WTC11 (cell line): ENCODE measurements around the gene ZFPM1. TPM values are rescaled to one million over a fixed set of nuclear protein-coding genes. Genes with fewer than 3 reads are reported as not detected.

ENCODE experiments used
- ATAC-seq: fragments of 200-7000 bp; cut with Tn5 transposase; 2 replicates; pipeline ENCODE4 v1.10.0; 2021; ENCODE audit warnings: mild to moderate bottlenecking, moderate library complexity
- CTCF ChIA-PET: fragments of 300-600 bp; sonication (Branson Sonifier 250); formaldehyde crosslinking; loops from one replicate; lab custom pipeline; 2021; ENCODE audit warnings: antibody characterized with exemption; lab: Charles Lee
- POLR2A ChIA-PET: fragments of 350-600 bp; sonication (Branson Sonifier 250); formaldehyde crosslinking; loops from one replicate; lab custom pipeline; 2021; ENCODE audit warnings: antibody characterized with exemption; lab: Charles Lee
- DNase-seq: peaks from one replicate; pipeline ENCODE4 v3.0.0; 2021; ENCODE audit warnings: low spot score
- H3K27ac Mint-ChIP-seq: 2 replicates; pipeline ENCODE4 v1.8.0; 2021; ENCODE audit warnings: mixed read lengths
- H3K27me3 Mint-ChIP-seq: 2 replicates; pipeline ENCODE4 v1.8.0; 2021; ENCODE audit warnings: low read depth, mild to moderate bottlenecking, moderate library complexity, mixed read lengths
- H3K36me3 Mint-ChIP-seq: 2 replicates; pipeline ENCODE4 v1.8.0; 2021; ENCODE audit warnings: mixed read lengths
- H3K4me1 Mint-ChIP-seq: 2 replicates; pipeline ENCODE4 v1.8.0; 2022; ENCODE audit warnings: mixed read lengths
- H3K4me3 Mint-ChIP-seq: 2 replicates; pipeline ENCODE4 v1.8.0; 2021; ENCODE audit warnings: mild to moderate bottlenecking, moderate library complexity, mixed read lengths
- H3K9me3 Mint-ChIP-seq: 2 replicates; pipeline ENCODE4 v1.8.0; 2021; ENCODE audit warnings: mixed read lengths
- ARID4B ChIP-seq: sonication (generic); formaldehyde crosslinking; IDR thresholded peaks from 2 replicates; pipeline ENCODE4 v1.8.0; 2023; ENCODE audit warnings: missing genetic modification reagents, mild to moderate bottlenecking, borderline replicate concordance
- CBFB ChIP-seq: sonication (generic); formaldehyde crosslinking; IDR thresholded peaks from 2 replicates; pipeline ENCODE4 v1.8.1; 2022; ENCODE audit warnings: mild to moderate bottlenecking, low read depth, missing genetic modification reagents
- ELF4 ChIP-seq: sonication (generic); formaldehyde crosslinking; IDR thresholded peaks from 2 replicates; pipeline ENCODE4 v1.8.1; 2022; ENCODE audit warnings: low read depth, mild to moderate bottlenecking, moderate library complexity, missing genetic modification reagents
- FOXP1 ChIP-seq: sonication (generic); formaldehyde crosslinking; IDR thresholded peaks from 2 replicates; pipeline ENCODE4 v1.8.0; 2022; ENCODE audit warnings: missing genetic modification reagents, mild to moderate bottlenecking, moderate library complexity, borderline replicate concordance
- HMGA2 ChIP-seq: fragments of 250-450 bp; sonication (Bioruptor Pico); IDR thresholded peaks from 2 replicates; pipeline ENCODE4 v1.4.0; 2021; ENCODE audit warnings: mild to moderate bottlenecking, moderate library complexity
- JAZF1 ChIP-seq: fragments of 250-450 bp; sonication (Bioruptor Pico); IDR thresholded peaks from 2 replicates; pipeline ENCODE4 v1.9.0; 2021; ENCODE audit warnings: moderate library complexity, mild to moderate bottlenecking, inconsistent platforms
- MXD4 ChIP-seq: fragments of 250-450 bp; sonication (Bioruptor Pico); IDR thresholded peaks from 2 replicates; pipeline ENCODE4 v1.8.0; 2021; ENCODE audit warnings: mild to moderate bottlenecking, moderate library complexity, borderline replicate concordance
- NFYB ChIP-seq: sonication (generic); formaldehyde crosslinking; conservative IDR thresholded peaks from 2 replicates; pipeline ENCODE4 v1.8.0; 2022; ENCODE audit warnings: low read depth, missing genetic modification reagents
- NR3C1 ChIP-seq: sonication (generic); formaldehyde crosslinking; conservative IDR thresholded peaks from 2 replicates; pipeline ENCODE4 v1.8.1; 2023; ENCODE audit warnings: low read depth, mild to moderate bottlenecking, missing genetic modification reagents
- PRDM15 ChIP-seq: sonication (generic); formaldehyde crosslinking; IDR thresholded peaks from 2 replicates; pipeline ENCODE4 v1.8.0; 2022; ENCODE audit warnings: missing genetic modification reagents
- PRRX2 ChIP-seq: fragments of 250-450 bp; sonication (Bioruptor Pico); IDR thresholded peaks from 2 replicates; pipeline ENCODE4 v1.8.0; 2021; ENCODE audit warnings: mild to moderate bottlenecking
- SMAD3 ChIP-seq: sonication (generic); formaldehyde crosslinking; IDR thresholded peaks from 2 replicates; pipeline ENCODE4 v1.8.0; 2022; ENCODE audit warnings: missing genetic modification reagents, mild to moderate bottlenecking, borderline replicate concordance
- SOX15 ChIP-seq: fragments of 250-450 bp; sonication (Bioruptor Pico); IDR thresholded peaks from 2 replicates; pipeline ENCODE4 v1.9.0; 2021; ENCODE audit warnings: mild to moderate bottlenecking
- ZNF281 ChIP-seq: sonication (generic); formaldehyde crosslinking; IDR thresholded peaks from 2 replicates; pipeline ENCODE4 v1.8.0; 2023; ENCODE audit warnings: mild to moderate bottlenecking, missing genetic modification reagents
- ZNF317 ChIP-seq: sonication (generic); formaldehyde crosslinking; IDR thresholded peaks from 2 replicates; pipeline ENCODE4 v1.8.1; 2023; ENCODE audit warnings: low read depth, mild to moderate bottlenecking, moderate library complexity, missing genetic modification reagents, borderline replicate concordance
- total RNA-seq: library from RNA; stranded (reverse); gene quantifications from 3 replicates; pipeline ENCODE4 v1.2.3, GENCODE V29; 2021
- TF ChIP-seq, protein P1 (sequence below): sonication (generic); formaldehyde crosslinking; IDR thresholded peaks from 2 replicates; pipeline ENCODE4 v1.8.1; 2023; ENCODE audit warnings: mild to moderate bottlenecking, missing genetic modification reagents, borderline replicate concordance
- TF ChIP-seq, protein P2 (sequence below): sonication (generic); formaldehyde crosslinking; IDR thresholded peaks from 2 replicates; pipeline ENCODE4 v1.8.0; 2022; ENCODE audit warnings: mild to moderate bottlenecking, missing genetic modification reagents

Gene ZFPM1
- total RNA-seq, 1 experiment from 2014 or later: 9.3 TPM

DNA sequence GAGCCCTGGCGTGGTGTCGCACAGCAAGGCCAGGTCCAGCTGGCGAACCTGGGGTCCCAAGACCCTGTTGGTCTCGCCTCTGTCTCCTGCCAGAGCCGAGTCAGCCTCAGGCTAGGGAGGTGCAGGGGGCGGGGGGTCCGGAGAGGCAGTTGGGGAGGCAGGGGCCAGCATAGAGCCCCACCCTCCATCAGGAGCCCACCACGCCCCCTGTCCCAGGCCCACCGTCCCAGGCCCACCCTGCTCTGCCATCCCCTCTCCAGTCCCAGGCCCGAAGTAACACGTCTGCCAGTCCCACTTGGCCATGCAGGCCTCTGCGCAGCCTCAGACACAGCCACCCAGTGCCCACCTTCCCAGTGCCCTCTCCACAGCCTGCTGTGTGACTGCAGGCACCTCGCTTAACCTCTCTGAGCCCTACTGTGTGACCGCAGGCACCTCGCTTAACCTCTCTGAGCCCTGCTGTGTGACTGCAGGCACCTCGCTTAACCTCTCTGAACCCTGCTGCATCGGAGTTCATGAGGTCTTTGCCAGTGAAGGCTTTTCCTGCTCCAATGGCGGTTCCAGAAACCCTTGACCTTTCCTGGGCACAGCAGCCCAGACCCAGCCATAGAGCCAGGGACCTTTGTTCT is 41.0 kb upstream of the ZFPM1 start:
- Mint-ChIP-seq H3K4me3 (no peak overlapping the region), H3K27ac (no peak overlapping the region), H3K9me3 (no peaks in the 10 kb centered on the region), H3K27me3 (no peaks in the 10 kb centered on the region; the same call in 1 of the 2 replicates), H3K4me1 (no peaks in the 10 kb centered on the region), H3K36me3 (no peaks in the 10 kb centered on the region)
- ChIA-PET CTCF (no interaction called here), POLR2A (no interaction called here)
- DNase-seq (no peak), ATAC-seq (no peak)
- TF ChIP-seq HMGA2 (CRISPR knock-in tag): no peak
- TF ChIP-seq PRDM15 (CRISPR knock-in tag): no peak
- no peak for TF ChIP-seq MXD4 (CRISPR knock-in tag)
- no peak for TF ChIP-seq ZNF281 (CRISPR knock-in tag)
- TF ChIP-seq, protein P1, sequence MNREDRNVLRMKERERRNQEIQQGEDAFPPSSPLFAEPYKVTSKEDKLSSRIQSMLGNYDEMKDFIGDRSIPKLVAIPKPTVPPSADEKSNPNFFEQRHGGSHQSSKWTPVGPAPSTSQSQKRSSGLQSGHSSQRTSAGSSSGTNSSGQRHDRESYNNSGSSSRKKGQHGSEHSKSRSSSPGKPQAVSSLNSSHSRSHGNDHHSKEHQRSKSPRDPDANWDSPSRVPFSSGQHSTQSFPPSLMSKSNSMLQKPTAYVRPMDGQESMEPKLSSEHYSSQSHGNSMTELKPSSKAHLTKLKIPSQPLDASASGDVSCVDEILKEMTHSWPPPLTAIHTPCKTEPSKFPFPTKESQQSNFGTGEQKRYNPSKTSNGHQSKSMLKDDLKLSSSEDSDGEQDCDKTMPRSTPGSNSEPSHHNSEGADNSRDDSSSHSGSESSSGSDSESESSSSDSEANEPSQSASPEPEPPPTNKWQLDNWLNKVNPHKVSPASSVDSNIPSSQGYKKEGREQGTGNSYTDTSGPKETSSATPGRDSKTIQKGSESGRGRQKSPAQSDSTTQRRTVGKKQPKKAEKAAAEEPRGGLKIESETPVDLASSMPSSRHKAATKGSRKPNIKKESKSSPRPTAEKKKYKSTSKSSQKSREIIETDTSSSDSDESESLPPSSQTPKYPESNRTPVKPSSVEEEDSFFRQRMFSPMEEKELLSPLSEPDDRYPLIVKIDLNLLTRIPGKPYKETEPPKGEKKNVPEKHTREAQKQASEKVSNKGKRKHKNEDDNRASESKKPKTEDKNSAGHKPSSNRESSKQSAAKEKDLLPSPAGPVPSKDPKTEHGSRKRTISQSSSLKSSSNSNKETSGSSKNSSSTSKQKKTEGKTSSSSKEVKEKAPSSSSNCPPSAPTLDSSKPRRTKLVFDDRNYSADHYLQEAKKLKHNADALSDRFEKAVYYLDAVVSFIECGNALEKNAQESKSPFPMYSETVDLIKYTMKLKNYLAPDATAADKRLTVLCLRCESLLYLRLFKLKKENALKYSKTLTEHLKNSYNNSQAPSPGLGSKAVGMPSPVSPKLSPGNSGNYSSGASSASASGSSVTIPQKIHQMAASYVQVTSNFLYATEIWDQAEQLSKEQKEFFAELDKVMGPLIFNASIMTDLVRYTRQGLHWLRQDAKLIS (CRISPR knock-in tag): no peak
- TF ChIP-seq FOXP1 (CRISPR knock-in tag): no peak
- no peak for TF ChIP-seq ARID4B (CRISPR knock-in tag)
- TF ChIP-seq CBFB (CRISPR knock-in tag): no peak
- TF ChIP-seq ZNF317 (CRISPR knock-in tag): no peak
- TF ChIP-seq, protein P2, sequence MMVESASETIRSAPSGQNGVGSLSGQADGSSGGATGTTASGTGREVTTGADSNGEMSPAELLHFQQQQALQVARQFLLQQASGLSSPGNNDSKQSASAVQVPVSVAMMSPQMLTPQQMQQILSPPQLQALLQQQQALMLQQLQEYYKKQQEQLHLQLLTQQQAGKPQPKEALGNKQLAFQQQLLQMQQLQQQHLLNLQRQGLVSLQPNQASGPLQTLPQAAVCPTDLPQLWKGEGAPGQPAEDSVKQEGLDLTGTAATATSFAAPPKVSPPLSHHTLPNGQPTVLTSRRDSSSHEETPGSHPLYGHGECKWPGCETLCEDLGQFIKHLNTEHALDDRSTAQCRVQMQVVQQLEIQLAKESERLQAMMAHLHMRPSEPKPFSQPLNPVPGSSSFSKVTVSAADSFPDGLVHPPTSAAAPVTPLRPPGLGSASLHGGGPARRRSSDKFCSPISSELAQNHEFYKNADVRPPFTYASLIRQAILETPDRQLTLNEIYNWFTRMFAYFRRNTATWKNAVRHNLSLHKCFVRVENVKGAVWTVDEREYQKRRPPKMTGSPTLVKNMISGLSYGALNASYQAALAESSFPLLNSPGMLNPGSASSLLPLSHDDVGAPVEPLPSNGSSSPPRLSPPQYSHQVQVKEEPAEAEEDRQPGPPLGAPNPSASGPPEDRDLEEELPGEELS (CRISPR knock-in tag): no peak
- TF ChIP-seq PRRX2: no peak
- no peak for TF ChIP-seq SMAD3 (CRISPR knock-in tag)
- TF ChIP-seq NFYB (CRISPR knock-in tag): no peak
- no peak for TF ChIP-seq NR3C1
- TF ChIP-seq ELF4 (CRISPR knock-in tag): no peak
- TF ChIP-seq SOX15 (CRISPR knock-in tag): no peak
- TF ChIP-seq JAZF1 (CRISPR knock-in tag): no peak
